GM18508 (cell line): ENCODE measurements around the gene ATP6V1G1.
"Not testable (repeated sequence)": the region's sequence is repeated elsewhere in the genome, so short reads cannot be mapped to it uniquely, and the experiment has no call there.

ENCODE experiments used
- ATAC-seq: cut with Tn5 transposase; IDR thresholded peaks from one replicate; pipeline ENCODE4 v1.9.1; 2021; ENCODE audit warnings: moderate number of reproducible peaks; ENCODE audit not compliant: insufficient read depth, unreplicated experiment

ATP6V1G1 gene

GRCh38 chr9:114576779-114577178, 10.8 kb upstream of the ATP6V1G1 start:
- ATAC-seq = not testable (repeated sequence)

DNA sequence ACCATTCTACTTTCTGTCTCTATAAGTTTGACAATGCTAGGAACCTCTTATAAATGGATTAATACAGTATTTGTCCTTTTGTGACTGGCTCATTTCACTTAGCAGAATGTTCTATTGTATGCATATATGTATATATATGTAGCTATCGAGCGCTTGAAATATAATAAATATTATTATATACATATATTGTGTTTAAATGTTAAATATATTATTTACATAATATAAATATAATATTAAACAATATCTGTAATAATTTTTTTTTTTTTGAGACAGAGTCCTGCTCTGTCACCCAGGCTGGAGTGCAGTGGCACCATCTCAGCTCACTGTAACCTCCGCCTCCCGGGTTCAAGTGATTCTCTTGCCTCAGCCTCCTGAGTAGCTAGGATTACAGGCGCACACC, 9.4 kb upstream of the ATP6V1G1 start:
- not testable (repeated sequence) for ATAC-seq

GRCh38 chr9:114580609-114581193, 6.9 kb upstream of the ATP6V1G1 start:
- ATAC-seq = no peak

DNA sequence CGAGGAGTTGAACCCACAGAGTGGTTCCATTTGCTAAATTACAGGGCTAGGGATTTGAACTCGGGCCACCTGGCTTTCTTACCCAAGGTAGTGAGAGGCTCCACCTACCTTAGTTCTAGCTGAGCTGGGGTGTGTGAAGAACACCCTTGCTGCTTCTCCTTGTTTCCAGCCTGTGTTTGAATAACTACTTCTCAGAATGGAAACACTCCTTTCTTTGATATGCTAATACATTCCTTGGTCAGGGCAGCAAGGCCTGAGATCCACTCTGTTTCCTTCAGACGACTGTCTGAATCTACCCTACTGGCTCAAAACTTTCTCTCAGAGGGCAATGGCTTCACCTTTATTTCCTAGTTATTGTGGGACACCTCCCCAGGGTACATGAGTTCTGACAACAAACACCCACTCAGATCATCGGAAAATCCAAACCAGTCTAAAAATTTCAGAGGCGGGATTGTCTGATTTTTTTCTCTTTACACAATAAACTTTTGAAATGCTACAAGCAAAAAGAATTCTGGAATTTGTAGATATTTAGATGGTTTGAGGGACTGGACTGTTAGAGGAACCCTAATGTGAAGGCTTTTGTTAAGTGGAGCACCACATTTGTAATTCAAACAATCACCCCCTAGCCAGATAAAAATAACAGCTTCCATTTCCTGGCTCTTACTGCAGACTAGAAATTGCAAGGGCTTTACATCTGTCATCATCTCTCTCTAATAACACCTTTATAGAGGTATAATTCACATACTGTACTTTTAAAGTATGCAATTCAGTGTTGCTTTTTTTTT, 4.0 kb upstream of the ATP6V1G1 start:
- no peak for ATAC-seq

DNA sequence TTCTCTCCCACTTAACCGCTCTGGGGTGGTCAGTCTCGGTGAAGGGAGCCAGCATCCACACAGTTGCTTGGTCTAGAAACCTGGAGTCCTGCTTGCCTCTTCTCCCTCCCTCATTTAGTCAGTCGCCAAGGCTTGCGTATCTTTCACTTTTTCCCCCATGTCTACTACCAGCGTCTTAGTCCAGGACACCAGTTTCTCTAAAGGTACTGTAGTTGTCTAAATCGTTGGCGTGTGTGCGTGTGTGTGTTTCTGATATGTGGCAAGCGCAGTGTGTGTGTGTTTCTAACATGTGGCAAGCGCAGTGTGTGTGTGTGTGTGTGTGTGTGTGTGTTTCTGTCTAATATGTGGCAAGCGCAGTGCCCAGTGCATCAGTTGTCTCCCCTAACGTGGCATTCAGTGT, 641 bp downstream of the ATP6V1G1 start:
- no peak for ATAC-seq

DNA sequence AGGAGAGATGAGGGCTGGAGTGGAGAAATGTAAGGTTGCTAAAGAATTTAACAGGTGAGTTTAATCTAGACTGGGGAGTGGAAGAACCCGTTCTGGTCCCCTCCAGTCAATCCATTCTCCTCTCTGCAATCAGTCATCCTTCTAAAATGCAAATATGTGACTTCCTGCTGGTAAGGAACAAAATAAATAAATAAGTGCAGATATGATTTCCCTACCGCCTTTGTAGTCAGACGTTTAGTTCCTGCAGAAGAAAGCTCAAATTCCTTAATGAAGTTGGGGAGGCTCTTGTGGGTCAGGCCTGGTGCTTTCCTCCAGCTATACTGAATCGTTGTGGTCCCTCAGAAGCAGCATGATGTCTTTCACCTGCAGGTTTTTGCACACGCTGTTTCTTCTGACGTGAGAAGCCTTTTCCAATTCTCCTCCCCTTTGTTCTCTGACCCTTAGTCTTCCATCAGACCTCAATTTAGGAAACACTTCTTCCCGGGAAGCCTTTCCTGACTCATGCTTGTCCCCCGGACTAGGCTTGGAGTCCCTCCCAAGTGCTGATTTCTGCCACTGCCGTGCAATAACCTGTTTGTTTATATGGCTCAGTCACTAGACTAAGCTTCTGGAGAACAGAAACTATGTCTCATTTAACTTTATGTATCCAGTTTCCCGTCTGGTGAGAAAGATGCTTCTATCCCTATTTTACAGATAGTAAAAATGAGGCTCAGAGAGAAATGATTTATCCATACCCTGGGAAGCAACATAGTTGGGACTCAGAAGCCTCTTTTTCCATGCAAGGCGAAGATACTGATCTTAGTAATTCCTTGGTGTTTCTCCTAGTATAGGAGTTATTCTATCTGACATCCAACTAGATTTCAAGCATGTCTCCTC, 1.3 kb downstream of the ATP6V1G1 start:
- ATAC-seq = no peak

GRCh38 chr9:114590328-114590727, 2.8 kb downstream of the ATP6V1G1 start:
- ATAC-seq = no peak

DNA sequence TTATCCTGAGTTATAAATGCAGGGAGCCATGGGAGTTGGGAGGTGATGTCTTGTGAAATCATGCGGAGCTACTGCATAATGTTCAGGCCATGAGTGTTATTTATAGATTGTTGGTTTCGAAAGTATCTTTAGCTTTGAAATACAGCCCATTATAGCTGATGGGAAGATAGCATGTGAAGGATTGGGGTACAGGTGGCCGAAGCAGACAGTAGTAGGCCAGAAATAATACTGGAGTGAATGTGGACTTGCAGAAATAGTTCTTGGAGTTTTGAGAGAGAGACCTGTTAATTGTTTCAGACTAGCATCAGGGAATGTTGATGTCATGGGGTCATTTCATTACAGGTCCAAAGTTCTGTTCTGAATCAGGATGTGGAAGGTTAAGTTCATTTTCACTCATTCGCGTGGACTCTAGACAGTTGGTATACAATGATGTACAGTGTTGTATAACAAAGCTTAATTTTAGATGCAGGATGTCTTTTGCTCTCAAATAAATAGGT, 3.8 kb downstream of the ATP6V1G1 start:
- no peak for ATAC-seq

GRCh38 chr9:114591849-114592248, 4.3 kb downstream of the ATP6V1G1 start:
- no peak for ATAC-seq

- ATAC-seq = no peak
Measured at GRCh38 chr9:114592356-114592755, 4.8 kb downstream of the ATP6V1G1 start.

GRCh38 chr9:114594136-114594535, 6.6 kb downstream of the ATP6V1G1 start:
- ATAC-seq = no peak

DNA sequence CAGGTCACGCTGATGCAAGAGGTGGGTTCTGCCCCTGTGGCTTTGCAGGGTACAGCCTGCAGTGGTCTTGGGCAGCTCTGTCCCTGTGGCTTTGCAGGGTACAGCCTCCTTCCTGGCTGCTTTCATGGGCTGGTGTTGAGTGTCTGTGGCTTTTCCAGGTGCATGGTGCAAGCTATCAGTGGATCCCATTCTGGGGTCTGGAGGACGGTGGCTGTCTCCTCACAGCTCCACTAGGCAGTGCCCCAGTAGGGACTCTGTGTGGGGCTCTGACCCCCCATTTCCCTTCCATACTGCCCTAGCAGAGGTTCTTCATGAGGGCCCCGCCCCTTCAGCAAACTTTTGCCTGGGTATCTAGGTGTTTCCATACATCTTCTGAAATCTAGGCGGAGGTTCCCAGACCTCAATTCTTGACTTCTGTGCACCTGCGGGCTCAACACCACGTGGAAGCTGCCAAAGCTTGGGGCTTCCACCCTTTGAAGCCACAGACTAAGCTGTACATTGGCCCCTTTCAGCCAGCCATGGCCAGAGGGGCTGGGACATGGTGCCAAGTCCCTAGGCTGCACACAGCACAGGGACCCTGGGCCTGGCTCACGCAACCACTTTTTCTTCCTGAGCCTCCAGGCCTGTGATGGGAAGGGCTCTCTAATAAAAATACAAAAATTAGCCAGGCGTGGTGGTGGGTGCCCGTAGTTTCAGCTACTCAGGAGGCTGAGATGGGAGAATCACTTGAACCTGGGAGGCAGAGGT, 13.1 kb downstream of the ATP6V1G1 start:
- ATAC-seq = not testable (repeated sequence)

DNA sequence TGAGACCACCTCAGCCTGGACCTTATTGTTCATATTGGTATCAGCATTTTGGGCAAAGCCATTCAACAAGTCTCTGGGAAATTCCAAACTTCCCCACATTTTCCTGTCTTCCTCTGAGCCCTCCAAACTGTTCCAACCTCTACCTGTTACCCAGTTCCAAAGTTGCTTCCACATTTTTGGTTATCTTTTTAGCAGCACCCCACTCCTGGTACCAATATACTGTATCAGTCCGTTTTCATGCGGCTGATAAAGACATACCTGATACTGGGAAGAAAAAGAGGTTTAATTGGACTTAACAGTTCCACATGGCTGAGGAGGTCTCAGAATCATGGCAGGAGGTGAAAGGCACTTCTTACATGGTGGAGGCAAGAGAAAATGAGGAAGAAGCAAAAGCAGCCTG, 14.2 kb downstream of the ATP6V1G1 start:
- ATAC-seq = not testable (repeated sequence)

- ATAC-seq = no peak
Measured at GRCh38 chr9:114602620-114603019, 15.1 kb downstream of the ATP6V1G1 start.

DNA sequence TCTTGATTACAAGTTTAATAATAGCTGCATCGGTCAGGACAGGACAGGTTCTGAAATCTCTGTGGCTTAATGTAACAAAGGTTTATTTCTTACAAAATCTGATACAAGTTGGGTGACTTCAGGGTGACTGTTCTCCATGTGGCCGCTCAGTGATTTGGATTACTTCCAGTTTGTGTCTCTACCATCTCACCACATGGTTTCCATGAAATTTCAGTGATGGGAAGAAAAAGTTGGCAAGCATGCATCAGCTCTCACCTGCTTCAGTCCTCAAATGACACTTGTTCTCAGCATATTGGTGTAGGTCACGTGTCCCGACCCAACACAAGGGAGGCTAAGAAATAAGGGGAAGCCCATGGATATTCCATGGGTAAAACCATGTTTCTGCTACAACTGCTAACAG, 15.7 kb downstream of the ATP6V1G1 start:
- ATAC-seq = no peak

- ATAC-seq = no peak
Measured at GRCh38 chr9:114604989-114605388, 17.4 kb downstream of the ATP6V1G1 start.

GRCh38 chr9:114606068-114606467, 18.5 kb downstream of the ATP6V1G1 start:
- no peak for ATAC-seq

GRCh38 chr9:114606597-114607207, 19.1 kb downstream of the ATP6V1G1 start:
- no peak for ATAC-seq

GRCh38 chr9:114607671-114608524, 20.3 kb downstream of the ATP6V1G1 start:
- no peak for ATAC-seq
